ENCODE measurements around the gene NBR1. TPM values are rescaled to one million over a fixed set of nuclear protein-coding genes. Genes with fewer than 3 reads are reported as not detected.
A peak's percentile ranks its signal among the peaks of the same experiment; 100 is the strongest.
"Not testable (repeated sequence)": the region's sequence is repeated elsewhere in the genome, so short reads cannot be mapped to it uniquely, and the experiment has no call there.

The NBR1 gene, protein sequence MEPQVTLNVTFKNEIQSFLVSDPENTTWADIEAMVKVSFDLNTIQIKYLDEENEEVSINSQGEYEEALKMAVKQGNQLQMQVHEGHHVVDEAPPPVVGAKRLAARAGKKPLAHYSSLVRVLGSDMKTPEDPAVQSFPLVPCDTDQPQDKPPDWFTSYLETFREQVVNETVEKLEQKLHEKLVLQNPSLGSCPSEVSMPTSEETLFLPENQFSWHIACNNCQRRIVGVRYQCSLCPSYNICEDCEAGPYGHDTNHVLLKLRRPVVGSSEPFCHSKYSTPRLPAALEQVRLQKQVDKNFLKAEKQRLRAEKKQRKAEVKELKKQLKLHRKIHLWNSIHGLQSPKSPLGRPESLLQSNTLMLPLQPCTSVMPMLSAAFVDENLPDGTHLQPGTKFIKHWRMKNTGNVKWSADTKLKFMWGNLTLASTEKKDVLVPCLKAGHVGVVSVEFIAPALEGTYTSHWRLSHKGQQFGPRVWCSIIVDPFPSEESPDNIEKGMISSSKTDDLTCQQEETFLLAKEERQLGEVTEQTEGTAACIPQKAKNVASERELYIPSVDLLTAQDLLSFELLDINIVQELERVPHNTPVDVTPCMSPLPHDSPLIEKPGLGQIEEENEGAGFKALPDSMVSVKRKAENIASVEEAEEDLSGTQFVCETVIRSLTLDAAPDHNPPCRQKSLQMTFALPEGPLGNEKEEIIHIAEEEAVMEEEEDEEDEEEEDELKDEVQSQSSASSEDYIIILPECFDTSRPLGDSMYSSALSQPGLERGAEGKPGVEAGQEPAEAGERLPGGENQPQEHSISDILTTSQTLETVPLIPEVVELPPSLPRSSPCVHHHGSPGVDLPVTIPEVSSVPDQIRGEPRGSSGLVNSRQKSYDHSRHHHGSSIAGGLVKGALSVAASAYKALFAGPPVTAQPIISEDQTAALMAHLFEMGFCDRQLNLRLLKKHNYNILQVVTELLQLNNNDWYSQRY
- total RNA-seq = 103 TPM
- long read RNA-seq, partial matches to known transcripts = 57 of 170 reads
- long read RNA-seq, other reads (novel, unspliced or antisense) = 113 of 170 reads

DNA sequence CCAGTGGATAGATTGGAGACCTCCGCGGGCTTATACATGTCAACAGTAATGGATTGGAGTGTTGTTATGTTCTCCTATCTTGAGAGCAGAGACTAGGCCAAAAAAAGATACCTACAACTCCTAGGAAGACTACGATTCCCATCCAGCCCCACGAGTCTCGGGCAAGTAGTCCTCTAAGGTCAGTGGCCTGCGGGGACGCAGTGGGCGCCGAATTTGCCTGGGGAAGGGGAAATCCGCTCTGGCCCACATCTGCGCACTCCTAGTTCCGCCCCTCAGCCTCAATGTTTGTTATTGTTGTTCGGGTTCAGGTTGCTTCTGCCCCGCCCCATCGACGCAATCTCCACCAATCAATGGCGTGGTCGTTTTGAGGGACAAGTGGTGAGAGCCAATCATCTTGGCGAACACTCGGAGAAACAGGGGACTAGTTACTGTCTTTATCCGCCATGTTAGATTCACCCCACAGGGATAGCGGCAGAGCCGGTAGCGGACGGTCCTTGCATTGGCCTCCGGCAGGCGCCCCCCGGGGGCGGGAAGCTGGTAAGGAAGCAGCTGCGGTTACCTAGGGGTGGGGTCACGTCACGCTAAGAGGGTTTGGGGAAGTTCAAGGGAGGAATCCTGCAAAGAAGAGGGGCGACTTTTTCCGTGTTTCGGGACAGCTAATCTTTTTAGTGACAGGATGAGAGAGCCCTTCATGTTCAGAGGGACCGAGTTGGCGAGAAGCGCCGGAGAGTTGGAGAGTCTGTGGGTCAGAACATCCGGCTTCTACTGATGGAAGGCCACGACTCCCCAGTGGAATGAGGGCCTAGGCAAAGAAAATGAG is at the start of gene NBR1:
Gene NBR1 (plus strand): TSS at position 449 of the 820 bp plus-strand sequence. CDS start 4,586 bp downstream, outside the sequence.
- Histone ChIP-seq H3K36me3 (peaks cover 4% of the 10 kb centered on the region), H3K27me3 (ENCODE audit: low read depth) (no peaks in the 10 kb centered on the region), H3K4me1 (peaks cover 65% of the 10 kb centered on the region), H3K4me3 (peak within 1 kb of the TSS; percentile 74), H3K9me3 (replicated peaks) (no peaks in the 10 kb centered on the region), H3K27ac (replicated peaks) (peak within 1 kb of the TSS; percentile 93)
- intact Hi-C loops (cut with micrococcal nuclease) = no loop called here
- TF ChIP-seq, protein P1, sequence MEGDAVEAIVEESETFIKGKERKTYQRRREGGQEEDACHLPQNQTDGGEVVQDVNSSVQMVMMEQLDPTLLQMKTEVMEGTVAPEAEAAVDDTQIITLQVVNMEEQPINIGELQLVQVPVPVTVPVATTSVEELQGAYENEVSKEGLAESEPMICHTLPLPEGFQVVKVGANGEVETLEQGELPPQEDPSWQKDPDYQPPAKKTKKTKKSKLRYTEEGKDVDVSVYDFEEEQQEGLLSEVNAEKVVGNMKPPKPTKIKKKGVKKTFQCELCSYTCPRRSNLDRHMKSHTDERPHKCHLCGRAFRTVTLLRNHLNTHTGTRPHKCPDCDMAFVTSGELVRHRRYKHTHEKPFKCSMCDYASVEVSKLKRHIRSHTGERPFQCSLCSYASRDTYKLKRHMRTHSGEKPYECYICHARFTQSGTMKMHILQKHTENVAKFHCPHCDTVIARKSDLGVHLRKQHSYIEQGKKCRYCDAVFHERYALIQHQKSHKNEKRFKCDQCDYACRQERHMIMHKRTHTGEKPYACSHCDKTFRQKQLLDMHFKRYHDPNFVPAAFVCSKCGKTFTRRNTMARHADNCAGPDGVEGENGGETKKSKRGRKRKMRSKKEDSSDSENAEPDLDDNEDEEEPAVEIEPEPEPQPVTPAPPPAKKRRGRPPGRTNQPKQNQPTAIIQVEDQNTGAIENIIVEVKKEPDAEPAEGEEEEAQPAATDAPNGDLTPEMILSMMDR (IDR thresholded peaks at IDR 0.05; ENCODE audit: borderline replicate concordance) = peak; percentile 44
- peak; percentile 94 for DNase-seq

DNA sequence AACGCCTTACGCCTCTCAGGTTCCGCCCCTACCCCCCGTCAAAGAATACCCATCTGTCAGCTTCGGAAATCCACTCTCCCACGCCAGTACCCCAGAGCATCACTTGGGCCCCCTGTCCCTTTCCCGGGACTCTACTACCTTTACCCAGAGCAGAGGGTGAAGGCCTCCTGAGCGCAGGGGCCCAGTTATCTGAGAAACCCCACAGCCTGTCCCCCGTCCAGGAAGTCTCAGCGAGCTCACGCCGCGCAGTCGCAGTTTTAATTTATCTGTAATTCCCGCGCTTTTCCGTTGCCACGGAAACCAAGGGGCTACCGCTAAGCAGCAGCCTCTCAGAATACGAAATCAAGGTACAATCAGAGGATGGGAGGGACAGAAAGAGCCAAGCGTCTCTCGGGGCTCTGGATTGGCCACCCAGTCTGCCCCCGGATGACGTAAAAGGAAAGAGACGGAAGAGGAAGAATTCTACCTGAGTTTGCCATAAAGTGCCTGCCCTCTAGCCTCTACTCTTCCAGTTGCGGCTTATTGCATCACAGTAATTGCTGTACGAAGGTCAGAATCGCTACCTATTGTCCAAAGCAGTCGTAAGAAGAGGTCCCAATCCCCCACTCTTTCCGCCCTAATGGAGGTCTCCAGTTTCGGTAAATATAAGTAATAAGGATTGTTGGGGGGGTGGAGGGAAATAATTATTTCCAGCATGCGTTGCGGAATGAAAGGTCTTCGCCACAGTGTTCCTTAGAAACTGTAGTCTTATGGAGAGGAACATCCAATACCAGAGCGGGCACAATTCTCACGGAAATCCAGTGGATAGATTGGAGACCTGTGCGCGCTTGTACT is 45.7 kb upstream of the NBR1 start, which contains the start of gene BRCA1:
Gene BRCA1 (minus strand): TSS at position 232 of the 834 bp plus-strand sequence. CDS start 1,268 bp downstream, outside the sequence.
- TF ChIP-seq, protein P1 (IDR thresholded peaks at IDR 0.05; ENCODE audit: borderline replicate concordance) = no peak
- intact Hi-C loops (cut with micrococcal nuclease) = no loop called here
- no peaks in the 10 kb centered on the region for H3K27me3 ChIP-seq (ENCODE audit: low read depth)

DNA sequence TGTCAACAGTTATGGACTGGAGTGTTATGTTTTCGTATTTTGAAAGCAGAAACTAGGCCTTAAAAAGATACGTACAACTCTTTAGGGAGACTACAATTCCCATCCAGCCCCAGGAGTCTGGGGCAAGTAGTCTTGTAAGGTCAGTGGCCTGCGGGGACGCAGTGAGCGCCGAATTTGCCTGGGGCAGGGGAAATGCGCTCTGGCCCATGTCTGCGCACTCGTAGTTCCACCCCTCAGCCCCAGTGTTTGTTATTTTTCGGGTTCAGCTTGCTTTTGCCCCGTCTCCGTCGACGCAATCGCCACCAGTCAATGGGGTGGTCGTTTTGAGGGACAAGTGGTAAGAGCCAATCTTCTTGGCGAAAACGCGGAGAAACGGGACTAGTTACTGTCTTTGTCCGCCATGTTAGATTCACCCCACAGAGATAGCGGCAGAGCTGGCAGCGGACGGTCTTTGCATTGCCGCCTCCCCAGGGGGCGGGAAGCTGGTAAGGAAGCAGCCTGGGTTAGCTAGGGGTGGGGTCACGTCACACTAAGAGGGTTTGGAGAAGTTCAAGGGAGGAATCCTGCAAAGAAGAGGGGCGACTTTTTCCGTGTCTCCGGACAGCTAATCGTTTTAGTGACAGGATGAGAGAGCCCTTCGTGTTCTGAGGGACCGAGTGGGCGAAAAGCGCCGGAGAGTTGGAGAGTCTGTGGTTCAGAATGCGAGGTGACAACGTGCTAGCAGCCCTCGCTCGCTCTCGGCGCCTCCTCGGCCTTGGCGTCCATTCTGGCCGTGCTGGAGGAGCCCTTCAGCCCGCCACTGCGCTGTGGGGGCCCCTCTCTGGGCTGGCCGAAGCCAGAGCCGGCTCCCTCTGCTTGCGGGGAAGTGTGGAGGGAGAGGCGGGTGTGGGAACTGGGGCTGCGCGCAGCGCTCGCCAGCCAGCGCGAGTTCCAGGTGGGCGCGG is 44.8 kb upstream of the NBR1 start:
- H3K4me1 ChIP-seq = peaks cover 38% of the 10 kb centered on the region
- H3K27me3 ChIP-seq (ENCODE audit: low read depth) = no peaks in the 10 kb centered on the region
- TF ChIP-seq, protein P1 (IDR thresholded peaks at IDR 0.05; ENCODE audit: borderline replicate concordance) = no peak
- peak overlapping the region; percentile 77 for H3K4me3 ChIP-seq
- no peaks in the 10 kb centered on the region for H3K9me3 ChIP-seq (replicated peaks)
- no peak for DNase-seq
- H3K36me3 ChIP-seq = no peaks in the 10 kb centered on the region
- H3K27ac ChIP-seq (replicated peaks) = peak overlapping the region; percentile 80
- intact Hi-C loops (cut with micrococcal nuclease) = no loop called here

More for the DNA sequence above, 45.7 kb upstream of the NBR1 start, which contains the start of gene BRCA1:
- Histone ChIP-seq H3K4me1 (peaks cover 38% of the 10 kb centered on the region), H3K27ac (replicated peaks) (peak within 1 kb of the TSS; percentile 80), H3K9me3 (replicated peaks) (no peaks in the 10 kb centered on the region), H3K4me3 (peak within 1 kb of the TSS; percentile 77), H3K36me3 (no peaks in the 10 kb centered on the region)
- peak; percentile 85 for DNase-seq

DNA sequence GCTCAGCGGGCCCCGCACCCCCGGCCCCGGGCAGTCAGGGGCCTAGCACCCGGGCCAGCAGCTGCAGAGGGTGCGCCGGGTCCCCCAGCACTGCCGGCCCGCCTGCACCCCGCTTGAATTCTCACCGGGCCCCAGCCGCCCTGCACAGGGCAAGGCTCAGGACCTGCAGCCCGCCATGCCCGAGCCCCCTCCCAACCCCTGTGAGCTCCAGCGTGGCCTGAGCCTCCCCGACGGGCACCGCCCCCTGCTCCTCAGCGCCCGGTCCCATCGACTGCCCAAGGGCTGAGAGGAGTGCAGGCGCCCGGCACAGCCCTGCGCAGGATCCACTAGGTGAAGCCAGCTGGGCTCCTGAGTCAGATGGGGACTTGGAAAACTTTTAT is 44.1 kb upstream of the NBR1 start:
- no peak overlapping the region for H3K27ac ChIP-seq (replicated peaks)
- H3K36me3 ChIP-seq = no peaks in the 10 kb centered on the region
- peaks cover 38% of the 10 kb centered on the region for H3K4me1 ChIP-seq
- no peak overlapping the region for H3K4me3 ChIP-seq
- intact Hi-C loops (cut with micrococcal nuclease) = no loop called here
- H3K9me3 ChIP-seq (replicated peaks) = no peaks in the 10 kb centered on the region
- no peaks in the 10 kb centered on the region for H3K27me3 ChIP-seq (ENCODE audit: low read depth)
- TF ChIP-seq, protein P1 (IDR thresholded peaks at IDR 0.05; ENCODE audit: borderline replicate concordance) = no peak
- no peak for DNase-seq

DNA sequence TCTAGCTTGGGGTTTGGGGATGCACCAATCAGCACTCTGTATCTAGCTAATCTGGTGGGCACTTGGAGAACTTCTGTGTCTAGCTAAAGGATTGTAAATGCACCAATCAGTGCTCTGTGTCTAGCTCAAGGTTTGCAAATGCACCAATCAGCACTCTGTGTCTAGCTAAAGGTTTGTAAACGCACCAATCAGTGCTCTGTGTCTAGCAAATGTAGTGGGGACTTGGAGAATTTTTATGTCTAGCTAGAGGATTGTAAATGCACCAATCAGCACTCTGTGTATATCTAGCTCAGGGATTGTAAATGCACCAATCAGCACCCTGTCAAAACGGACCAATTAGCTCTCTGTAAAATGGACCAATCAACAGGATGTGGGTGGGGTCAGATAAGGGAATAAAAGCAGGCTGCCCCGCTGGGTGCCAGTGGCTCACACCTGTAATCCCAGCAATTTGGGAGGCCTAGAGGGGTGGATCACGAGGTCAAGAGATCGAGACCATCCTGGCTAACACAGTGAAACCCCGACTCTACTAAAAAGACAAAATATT is 43.6 kb upstream of the NBR1 start:
- intact Hi-C loops (cut with micrococcal nuclease); H3K4me3 ChIP-seq: not testable (repeated sequence)

More for the DNA sequence above, 43.6 kb upstream of the NBR1 start:
- H3K4me1 ChIP-seq = peaks cover 38% of the 10 kb centered on the region
- not testable (repeated sequence) for H3K27ac ChIP-seq (replicated peaks); H3K36me3 ChIP-seq; H3K9me3 ChIP-seq (replicated peaks); DNase-seq; H3K27me3 ChIP-seq (ENCODE audit: low read depth)
